NCI-H1436 treated with DMSO at 0.1 percent for 48 hours (cell line): ENCODE measurements around the gene GPATCH2L.
A peak's percentile ranks its signal among the peaks of the same experiment; 100 is the strongest.

ENCODE experiments used
- DNase-seq: peaks from one replicate; lab custom pipeline; 2025; lab: John Stamatoyannopoulos, UW

Gene GPATCH2L

GRCh38 chr14:76151398-76152332, at the start of gene GPATCH2L:
Gene GPATCH2L (plus strand): TSS chr14:76151922. CDS start chr14:76154364, 2,442 bp downstream.
- peak; percentile 51 for DNase-seq

- DNase-seq: no peak
These were observed 46.8 kb upstream of the GPATCH2L start for GRCh38 chr14:76104802-76105355.

- no peak for DNase-seq
These were observed 45.5 kb upstream of the GPATCH2L start for GRCh38 chr14:76106188-76106587.

- DNase-seq: no peak
These were observed 42.4 kb upstream of the GPATCH2L start for GRCh38 chr14:76109087-76109880.

- no peak for DNase-seq
These were observed 38.7 kb upstream of the GPATCH2L start for GRCh38 chr14:76112889-76113624.

GRCh38 chr14:76113691-76114090, 38.0 kb upstream of the GPATCH2L start:
- no peak for DNase-seq

- DNase-seq: no peak
These were observed 36.7 kb upstream of the GPATCH2L start for GRCh38 chr14:76115010-76115422.

GRCh38 chr14:76117789-76118484, 33.8 kb upstream of the GPATCH2L start:
- no peak for DNase-seq

GRCh38 chr14:76118594-76118993, 33.1 kb upstream of the GPATCH2L start:
- DNase-seq: no peak

GRCh38 chr14:76121089-76121748, 30.5 kb upstream of the GPATCH2L start:
- no peak for DNase-seq

GRCh38 chr14:76123426-76124225, 28.1 kb upstream of the GPATCH2L start:
- no peak for DNase-seq

GRCh38 chr14:76125511-76125910, 26.2 kb upstream of the GPATCH2L start:
- DNase-seq: no peak

- DNase-seq: no peak
These were observed 25.6 kb upstream of the GPATCH2L start for GRCh38 chr14:76126076-76126475.

- no peak for DNase-seq
These were observed 21.7 kb upstream of the GPATCH2L start for GRCh38 chr14:76129851-76130576.

- no peak for DNase-seq
These were observed 20.4 kb upstream of the GPATCH2L start for GRCh38 chr14:76131071-76131965.

- DNase-seq: no peak
These were observed 18.6 kb upstream of the GPATCH2L start for GRCh38 chr14:76133103-76133502.

- DNase-seq: no peak
These were observed 17.5 kb upstream of the GPATCH2L start for GRCh38 chr14:76134231-76134630.

- DNase-seq: no peak
These were observed 16.0 kb upstream of the GPATCH2L start for GRCh38 chr14:76135722-76136121.
